ENCODE measurements around the gene SHISAL1. TPM values are rescaled to one million over a fixed set of nuclear protein-coding genes. Genes with fewer than 3 reads are reported as not detected.

SHISAL1 gene
- total and polyA plus RNA-seq, 10 of the 15 experiments (the other 5 are each of a cell fraction or from before 2014, with no cell fraction given): not detected

- TF ChIP-seq SUZ12 (IDR thresholded peaks at IDR 0.05; ENCODE audit: unreplicated experiment): no peak
- no peak for TF ChIP-seq ZNF274 (IDR thresholded peaks at IDR 0.05; ENCODE audit: insufficient read depth, insufficient read length)
- TF ChIP-seq DPF2 (IDR thresholded peaks at IDR 0.05): no peak
- TF ChIP-seq NRF1 (conservative IDR thresholded peaks at IDR 0.05; ENCODE audit: low read depth, low read length): no peak
- no peak for TF ChIP-seq RBBP5 (conservative IDR thresholded peaks at IDR 0.05)
- TF ChIP-seq PAX5 (IDR thresholded peaks at IDR 0.05; ENCODE audit: borderline replicate concordance, low read depth, low read length): no peak
- no peak for TF ChIP-seq NFIC (IDR thresholded peaks at IDR 0.05; ENCODE audit: low read depth, low read length)
- no peak for TF ChIP-seq NR2F1 (conservative IDR thresholded peaks at IDR 0.05)
- no peak for TF ChIP-seq HCFC1 (IDR thresholded peaks at IDR 0.05; ENCODE audit: low read length)
- TF ChIP-seq KAT2A (conservative IDR thresholded peaks at IDR 0.05; ENCODE audit: control insufficient read depth, low read depth, low read length): no peak
- TF ChIP-seq CTCF (IDR thresholded peaks at IDR 0.05 in 2 of 3, conservative IDR thresholded peaks at IDR 0.05 in 1 of 3; ENCODE audit: control insufficient read depth in 2 of 3, extremely low read depth in 1 of 3, insufficient read depth in 1 of 3, low read depth in 3 of 3, low read length in 3 of 3): no peak
- no peak for TF ChIP-seq CHD2 (IDR thresholded peaks at IDR 0.05; ENCODE audit: borderline replicate concordance, low read depth, low read length)
- TF ChIP-seq TCF3 (IDR thresholded peaks at IDR 0.05; ENCODE audit: borderline replicate concordance, insufficient read depth, low read depth, low read length): no peak
- TF ChIP-seq SIN3A (IDR thresholded peaks at IDR 0.05; ENCODE audit: low read depth, low read length): no peak
- TF ChIP-seq NBN (IDR thresholded peaks at IDR 0.05): no peak
- TF ChIP-seq PRDM15 (CRISPR knock-in tag; IDR thresholded peaks at IDR 0.05): no peak
- no peak for TF ChIP-seq SMC3 (IDR thresholded peaks at IDR 0.05; ENCODE audit: borderline replicate concordance, low read length)
- TF ChIP-seq MEF2A (IDR thresholded peaks at IDR 0.05; ENCODE audit: insufficient read depth, low read depth, low read length): no peak
- no peaks in the 10 kb centered on the region for H3K9me3 ChIP-seq (replicated peaks; ENCODE audit: control insufficient read depth, insufficient read depth, low read length)
- H3K4me2 ChIP-seq (ENCODE audit: control insufficient read depth, insufficient read depth): no peak overlapping the region
- intact Hi-C loops (cut with micrococcal nuclease; ENCODE audit: unreplicated experiment) (no loop called here), in situ Hi-C loops (cut with MboI) (no loop called here)
- H3K36me3 ChIP-seq (ENCODE audit: control insufficient read depth in 2 of 2, insufficient read depth in 2 of 2, low read length in 1 of 2): no peaks in the 10 kb centered on the region
- H3K4me1 ChIP-seq (ENCODE audit: control insufficient read depth, insufficient read depth, low read length): no peaks in the 10 kb centered on the region
- ChIA-PET SMC1A (ENCODE audit: uncharacterized antibody, unreplicated experiment) (no interaction called here), POLR2A (no interaction called here), CTCF (interaction anchor here (1.1 kb wide), 1 partner anchor 318 kb away, joined by 3 read pairs; no protein-coding TSS in a partner anchor), RAD21 (ENCODE audit: unreplicated experiment) (no interaction called here)
- no peak overlapping the region for H3K9ac ChIP-seq (ENCODE audit: control insufficient read depth, insufficient read depth, low read length)
- H3K27ac ChIP-seq (ENCODE audit: control insufficient read depth, insufficient read depth): no peak overlapping the region
- no peaks in the 10 kb centered on the region for H4K20me1 ChIP-seq (ENCODE audit: control insufficient read depth, insufficient read depth)
- H3K27me3 ChIP-seq (replicated peaks in 1 of 2; ENCODE audit: control insufficient read depth in 2 of 2, insufficient read depth in 2 of 2, low read length in 1 of 2): peaks cover 0 to 2% of the 10 kb centered on the region in 2 experiments; a peak in 1 of 4 replicates
- ATAC-seq: no peak
- no peak for DNase-seq (ENCODE audit: low read depth, low spot score)
- WGBS (ENCODE audit: insufficient coverage, insufficient replicate concordance, low lambda C conversion rate, missing lambda C conversion rate): 40% methylated on average over 3 of the region's 3 CpGs
- H2AFZ ChIP-seq (ENCODE audit: control insufficient read depth, low read depth, low read length): no peak overlapping the region
- BruUV-seq (replicated peaks): no TSS peak
- H3K4me3 ChIP-seq: no peak overlapping the region
- no peak for FAIRE-seq
- no peaks in the 10 kb centered on the region for H3K79me2 ChIP-seq (ENCODE audit: control insufficient read depth, insufficient read depth, low read length)
Observed at GRCh38 chr22:44311855-44312170, 938 bp downstream of the SHISAL1 start.

All from GM12878 (cell line).